Astrocyte (in vitro differentiated cells and primary cell): ENCODE data around the gene MAST2.

Experiments used
- CTCF ChIP-seq: IDR thresholded peaks from 2 replicates; pipeline ENCODE4 v1.5.1; 2011; ENCODE audit warnings: low read depth, mild to moderate bottlenecking, inconsistent platforms, low read length, moderate library complexity; ENCODE audit not compliant: insufficient read depth
- EZH2 ChIP-seq: IDR thresholded peaks from 2 replicates; pipeline ENCODE4 v1.6.1; 2012; ENCODE audit warnings: mild to moderate bottlenecking, low read length, inconsistent platforms; ENCODE audit not compliant: insufficient read depth

- TF ChIP-seq CTCF (no peak), EZH2 (no peak)
Observed at GRCh38 chr1:45969866-45970265, 166.5 kb downstream of the MAST2 start.
